Choroid plexus epithelial cell (primary cell): ENCODE results near the gene DUOX1.

Source experiments
- DNase-seq: peaks from one replicate; pipeline ENCODE4 v3.0.0-alpha.2; 2010; ENCODE audit warnings: low read depth
- H3K4me3 ChIP-seq: 2 replicates; pipeline ENCODE4 v1.5.1; 2011; ENCODE audit warnings: low read depth, mild to moderate bottlenecking, control low read depth, low read length, moderate library complexity
- TF ChIP-seq, protein P1 (sequence below): conservative IDR thresholded peaks from 2 replicates; pipeline ENCODE4 v1.5.1; 2011; ENCODE audit warnings: low read depth, mild to moderate bottlenecking, control low read depth, inconsistent platforms, low read length, moderate library complexity

Gene DUOX1

DNA sequence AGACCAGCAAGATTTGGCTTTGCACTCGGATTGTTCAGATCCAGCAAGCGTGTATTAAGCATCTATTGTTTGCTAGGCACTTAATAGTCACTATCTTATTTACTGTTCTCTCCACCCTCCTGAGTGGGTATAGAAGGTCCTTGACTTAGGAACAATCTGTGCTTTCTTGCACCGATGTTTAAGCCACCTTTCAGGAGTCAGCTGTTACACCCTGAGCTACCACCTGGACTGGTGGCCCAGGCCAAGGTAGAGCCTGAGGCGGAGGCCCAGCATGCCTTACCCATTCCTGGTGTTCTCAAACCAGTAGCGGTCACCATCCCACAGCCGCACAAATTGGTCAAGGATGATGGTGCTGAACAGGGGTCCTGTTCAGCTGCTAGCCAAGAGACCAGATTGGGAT is 10.0 kb downstream of the DUOX1 start:
- TF ChIP-seq, protein P1, sequence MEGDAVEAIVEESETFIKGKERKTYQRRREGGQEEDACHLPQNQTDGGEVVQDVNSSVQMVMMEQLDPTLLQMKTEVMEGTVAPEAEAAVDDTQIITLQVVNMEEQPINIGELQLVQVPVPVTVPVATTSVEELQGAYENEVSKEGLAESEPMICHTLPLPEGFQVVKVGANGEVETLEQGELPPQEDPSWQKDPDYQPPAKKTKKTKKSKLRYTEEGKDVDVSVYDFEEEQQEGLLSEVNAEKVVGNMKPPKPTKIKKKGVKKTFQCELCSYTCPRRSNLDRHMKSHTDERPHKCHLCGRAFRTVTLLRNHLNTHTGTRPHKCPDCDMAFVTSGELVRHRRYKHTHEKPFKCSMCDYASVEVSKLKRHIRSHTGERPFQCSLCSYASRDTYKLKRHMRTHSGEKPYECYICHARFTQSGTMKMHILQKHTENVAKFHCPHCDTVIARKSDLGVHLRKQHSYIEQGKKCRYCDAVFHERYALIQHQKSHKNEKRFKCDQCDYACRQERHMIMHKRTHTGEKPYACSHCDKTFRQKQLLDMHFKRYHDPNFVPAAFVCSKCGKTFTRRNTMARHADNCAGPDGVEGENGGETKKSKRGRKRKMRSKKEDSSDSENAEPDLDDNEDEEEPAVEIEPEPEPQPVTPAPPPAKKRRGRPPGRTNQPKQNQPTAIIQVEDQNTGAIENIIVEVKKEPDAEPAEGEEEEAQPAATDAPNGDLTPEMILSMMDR, result no peak

DNA sequence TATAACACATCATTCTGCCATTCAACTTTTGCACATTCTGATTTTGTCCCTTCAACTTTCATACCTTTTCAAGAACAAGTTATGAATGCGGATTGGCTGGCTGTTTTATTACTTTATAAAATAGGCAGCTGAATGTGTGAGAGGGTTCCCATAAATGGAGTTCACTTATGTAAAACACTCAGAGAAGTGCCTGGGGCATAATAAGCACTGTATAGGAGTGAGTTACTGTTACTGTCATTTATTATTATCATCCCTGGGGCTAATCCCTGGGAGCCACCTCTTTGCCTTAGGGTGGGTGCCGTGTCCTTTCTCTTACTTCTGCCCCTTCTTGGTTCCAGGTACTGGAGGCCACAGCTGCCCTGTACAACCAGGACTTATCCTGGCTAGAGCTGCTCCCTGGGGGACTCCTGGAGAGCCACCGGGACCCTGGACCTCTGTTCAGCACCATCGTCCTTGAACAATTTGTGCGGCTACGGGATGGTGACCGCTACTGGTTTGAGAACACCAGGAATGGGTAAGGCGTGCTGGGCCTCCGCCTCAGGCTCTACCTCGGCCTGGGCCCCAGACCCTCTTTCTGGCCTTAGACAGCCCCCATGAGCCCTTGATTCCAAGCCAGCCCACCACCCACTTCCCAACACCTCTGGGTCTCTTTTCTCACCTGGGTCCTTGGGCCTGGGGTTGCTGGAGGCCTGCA is 10.9 kb downstream of the DUOX1 start:
- H3K4me3 ChIP-seq, result no peak overlapping the region
- TF ChIP-seq, protein P1, result no peak
- no peak for DNase-seq

More for the DNA sequence above, 10.0 kb downstream of the DUOX1 start:
- H3K4me3 ChIP-seq, result no peak overlapping the region
- no peak for DNase-seq

DNA sequence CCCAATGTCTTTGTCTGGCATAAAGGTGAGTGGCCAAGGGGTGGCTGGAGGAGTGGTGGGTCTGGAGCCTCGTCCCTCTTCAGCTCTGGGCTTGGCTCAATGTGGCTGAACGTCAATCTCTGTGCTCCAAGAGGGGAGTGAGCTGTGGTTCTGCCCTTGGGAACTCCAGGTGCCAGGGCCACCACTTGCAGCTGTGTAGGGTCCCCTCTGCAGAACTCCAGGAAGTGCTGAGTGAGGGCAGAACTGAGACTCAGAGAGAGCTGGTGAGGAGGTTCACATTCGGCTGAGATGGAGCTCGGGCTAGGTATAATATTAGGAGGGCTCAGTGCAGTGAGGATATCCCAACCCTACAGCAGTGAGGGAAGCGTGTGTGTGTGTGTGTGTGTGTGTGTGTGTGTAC is 11.6 kb downstream of the DUOX1 start:
- DNase-seq, result no peak
- no peak overlapping the region for H3K4me3 ChIP-seq
- TF ChIP-seq, protein P1, result no peak

DNA sequence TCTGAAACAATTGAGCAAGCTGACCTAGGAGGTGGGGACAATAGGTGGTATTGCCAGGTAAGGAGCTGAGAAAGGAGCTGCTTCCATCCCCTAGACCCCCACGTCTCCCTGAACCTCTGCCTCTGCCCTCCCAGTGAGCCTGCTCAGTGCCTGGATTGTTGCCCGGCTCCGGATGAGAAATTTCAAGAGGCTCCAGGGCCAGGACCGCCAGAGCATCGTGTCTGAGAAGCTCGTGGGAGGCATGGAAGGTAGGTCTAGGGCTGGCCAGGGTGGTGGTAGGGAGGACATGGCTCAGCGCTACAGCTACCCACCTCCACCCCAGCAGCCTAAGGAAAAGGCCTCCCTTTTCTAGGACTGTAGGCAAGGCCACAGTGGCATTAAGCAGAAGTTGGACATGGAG is 13.3 kb downstream of the DUOX1 start:
- H3K4me3 ChIP-seq, result no peak overlapping the region
- DNase-seq, result no peak
- TF ChIP-seq, protein P1, result no peak

DNA sequence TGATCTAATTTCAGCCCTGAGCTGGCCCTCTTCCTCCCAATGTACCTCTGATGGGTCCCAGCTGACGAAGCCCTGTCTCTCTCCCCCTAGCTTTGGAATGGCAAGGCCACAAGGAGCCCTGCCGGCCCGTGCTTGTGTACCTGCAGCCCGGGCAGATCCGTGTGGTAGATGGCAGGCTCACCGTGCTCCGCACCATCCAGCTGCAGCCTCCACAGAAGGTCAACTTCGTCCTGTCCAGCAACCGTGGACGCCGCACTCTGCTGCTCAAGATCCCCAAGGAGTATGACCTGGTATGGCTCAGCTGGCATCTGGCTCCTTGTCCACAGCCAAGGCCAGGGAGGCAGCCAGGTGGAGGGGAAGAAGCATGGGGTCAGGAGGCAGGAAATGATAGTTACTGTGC is 14.2 kb downstream of the DUOX1 start:
- TF ChIP-seq, protein P1, result no peak
- H3K4me3 ChIP-seq, result no peak overlapping the region
- DNase-seq, result no peak

DNA sequence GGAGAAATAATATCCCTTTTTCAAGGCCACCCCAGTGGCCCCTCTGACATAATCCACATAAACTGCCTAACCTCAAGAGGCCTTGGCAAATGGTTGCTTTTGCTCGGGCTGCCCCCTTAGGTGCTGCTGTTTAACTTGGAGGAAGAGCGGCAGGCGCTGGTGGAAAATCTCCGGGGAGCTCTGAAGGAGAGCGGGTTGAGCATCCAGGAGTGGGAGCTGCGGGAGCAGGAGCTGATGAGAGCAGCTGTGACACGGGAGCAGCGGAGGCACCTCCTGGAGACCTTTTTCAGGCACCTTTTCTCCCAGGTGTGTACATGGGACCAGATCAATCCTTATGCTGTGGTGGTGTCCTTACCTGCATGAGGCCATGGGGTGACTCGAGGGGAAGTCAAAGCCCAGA is 15.0 kb downstream of the DUOX1 start:
- TF ChIP-seq, protein P1, result no peak
- DNase-seq, result no peak
- no peak overlapping the region for H3K4me3 ChIP-seq

DNA sequence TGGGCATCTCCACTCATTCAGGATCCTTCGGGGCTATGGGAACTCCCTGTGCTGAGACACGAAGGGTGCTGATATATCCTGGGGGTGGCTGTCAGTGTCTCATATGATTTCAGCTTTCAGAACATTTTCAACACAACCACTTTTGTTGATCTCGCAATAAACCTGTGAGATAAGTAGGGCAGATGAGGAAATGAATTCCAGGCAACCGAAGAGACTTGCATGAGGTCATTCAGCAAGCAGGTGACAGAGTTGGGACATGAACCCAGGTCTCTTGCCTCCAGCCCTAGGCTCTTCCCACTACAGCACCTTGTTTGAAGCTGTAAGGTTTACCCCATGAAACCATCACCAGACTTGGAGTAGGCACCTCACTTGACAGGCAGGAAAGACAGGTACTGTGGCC is 16.6 kb downstream of the DUOX1 start:
- TF ChIP-seq, protein P1, result no peak

More for the DNA sequence above, 16.6 kb downstream of the DUOX1 start:
- no peak overlapping the region for H3K4me3 ChIP-seq
- DNase-seq, result peak; percentile 11
